Loucy (cell line): ENCODE results near the gene SLC5A2.
A peak's percentile ranks its signal among the peaks of the same experiment; 100 is the strongest.

Source experiments
- EZH2phosphoT487 ChIP-seq: fragments of 200-600 bp; IDR thresholded peaks from 2 replicates; pipeline ENCODE4 v1.6.1; 2018; ENCODE audit warnings: antibody characterized with exemption, mild to moderate bottlenecking, moderate library complexity, borderline replicate concordance
- TF ChIP-seq, protein P1 (sequence below): fragments of 200-600 bp; sonication (generic); conservative IDR thresholded peaks from 2 replicates; pipeline ENCODE4 v1.5.1; 2014; ENCODE audit warnings: mild to moderate bottlenecking, antibody characterized with exemption, low read length

DNA sequence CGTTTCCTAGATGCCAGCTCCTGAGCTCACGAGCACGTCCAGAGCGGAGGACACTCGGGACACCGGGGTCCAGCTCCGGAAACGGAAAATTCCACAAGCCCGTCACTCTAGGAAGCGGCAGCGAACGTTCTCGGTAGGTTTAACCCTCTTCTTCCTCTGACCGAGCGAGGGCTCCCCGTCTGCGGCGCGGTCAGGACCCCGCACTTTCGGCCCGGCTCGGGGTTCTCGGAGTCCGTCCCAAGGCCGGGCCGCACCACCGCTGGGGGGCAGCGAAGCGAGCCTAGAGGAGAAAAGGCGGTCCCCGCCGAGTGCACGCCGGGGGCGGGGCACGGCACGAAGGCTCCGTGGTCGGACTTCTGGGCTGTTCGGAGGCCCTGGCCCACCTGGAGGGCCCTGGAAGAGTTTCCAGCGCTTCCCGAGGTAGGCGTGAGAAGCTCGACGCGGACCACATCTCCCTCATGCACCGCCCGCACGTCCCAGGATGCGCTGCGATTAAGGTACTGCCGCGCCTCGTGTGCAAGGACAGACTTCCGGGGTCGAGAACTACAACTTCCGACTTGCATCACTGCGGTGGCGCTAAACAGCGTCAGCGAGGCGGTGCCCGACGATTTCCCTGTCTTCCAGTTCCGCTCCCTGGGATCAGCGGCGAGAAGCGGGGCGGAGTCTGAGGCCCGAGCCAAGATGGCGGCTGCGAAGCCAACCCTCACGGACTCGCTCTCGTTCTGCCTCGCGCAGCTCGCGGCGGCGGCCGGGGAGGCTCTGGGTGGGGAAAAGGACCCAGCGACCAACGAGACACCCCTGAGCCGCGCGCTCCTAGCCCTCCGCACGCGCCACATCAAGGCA lies 23.9 kb upstream of the SLC5A2 start, which contains the start of gene ARMC5:
- TF ChIP-seq, protein P1, sequence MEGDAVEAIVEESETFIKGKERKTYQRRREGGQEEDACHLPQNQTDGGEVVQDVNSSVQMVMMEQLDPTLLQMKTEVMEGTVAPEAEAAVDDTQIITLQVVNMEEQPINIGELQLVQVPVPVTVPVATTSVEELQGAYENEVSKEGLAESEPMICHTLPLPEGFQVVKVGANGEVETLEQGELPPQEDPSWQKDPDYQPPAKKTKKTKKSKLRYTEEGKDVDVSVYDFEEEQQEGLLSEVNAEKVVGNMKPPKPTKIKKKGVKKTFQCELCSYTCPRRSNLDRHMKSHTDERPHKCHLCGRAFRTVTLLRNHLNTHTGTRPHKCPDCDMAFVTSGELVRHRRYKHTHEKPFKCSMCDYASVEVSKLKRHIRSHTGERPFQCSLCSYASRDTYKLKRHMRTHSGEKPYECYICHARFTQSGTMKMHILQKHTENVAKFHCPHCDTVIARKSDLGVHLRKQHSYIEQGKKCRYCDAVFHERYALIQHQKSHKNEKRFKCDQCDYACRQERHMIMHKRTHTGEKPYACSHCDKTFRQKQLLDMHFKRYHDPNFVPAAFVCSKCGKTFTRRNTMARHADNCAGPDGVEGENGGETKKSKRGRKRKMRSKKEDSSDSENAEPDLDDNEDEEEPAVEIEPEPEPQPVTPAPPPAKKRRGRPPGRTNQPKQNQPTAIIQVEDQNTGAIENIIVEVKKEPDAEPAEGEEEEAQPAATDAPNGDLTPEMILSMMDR = peak; percentile 65
- no peak for TF ChIP-seq EZH2phosphoT487
